HUES64 (cell line): ENCODE data around the gene TENM4.

ENCODE experiments used
- H3K27ac ChIP-seq: 2 replicates; pipeline ENCODE4 v1.7.0; 2013; ENCODE audit warnings: low read depth, low read length, inconsistent platforms
- H3K27me3 ChIP-seq: 2 replicates; pipeline ENCODE4 v1.6.1; 2013; ENCODE audit warnings: mild to moderate bottlenecking, low read length; ENCODE audit not compliant: insufficient read depth
- H3K36me3 ChIP-seq: 2 replicates; pipeline ENCODE4 v1.6.1; 2013; ENCODE audit warnings: mild to moderate bottlenecking, low read length; ENCODE audit not compliant: insufficient read depth
- H3K4me1 ChIP-seq: 2 replicates; pipeline ENCODE4 v1.6.1; 2013; ENCODE audit warnings: mild to moderate bottlenecking, low read length, moderate library complexity; ENCODE audit not compliant: insufficient read depth
- H3K4me3 ChIP-seq: 2 replicates; pipeline ENCODE4 v1.5.1; 2013; ENCODE audit warnings: mild to moderate bottlenecking, low read length, moderate library complexity
- H3K9ac ChIP-seq: 2 replicates; pipeline ENCODE4 v1.6.1; 2013; ENCODE audit warnings: mild to moderate bottlenecking, low read depth, low read length
- H3K9me3 ChIP-seq: 2 replicates; pipeline ENCODE4 v1.6.1; 2013; ENCODE audit warnings: low read depth, low read length; ENCODE audit not compliant: insufficient read depth
- WGBS: fragments of 150-250, 120-280 bp; methylation state at CpG from one replicate; pipeline ENCODE4 v1.1.7; 2013; ENCODE audit warnings: missing lambda C conversion rate; 5-methylcytosine and 5-hydroxymethylcytosine counted together

Gene TENM4

DNA sequence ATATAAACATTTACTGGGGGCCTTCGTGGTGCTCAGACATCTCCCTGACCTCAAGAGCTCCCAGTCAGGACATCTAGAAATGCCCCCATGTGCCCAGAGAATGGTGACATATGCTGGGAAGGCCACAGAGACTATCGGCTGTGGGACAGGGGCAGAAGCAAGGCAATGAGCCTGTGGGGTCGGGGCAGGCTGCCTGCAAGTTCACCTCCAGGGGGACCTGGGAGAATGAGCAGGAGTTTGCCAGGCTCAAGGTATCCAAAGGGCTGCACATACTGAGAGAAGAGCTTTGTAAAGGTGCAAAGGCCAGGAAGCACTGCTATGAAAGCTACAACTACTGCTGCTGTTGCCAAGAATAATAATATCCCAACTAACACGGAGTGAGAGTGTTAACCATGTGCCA, 233.9 kb downstream of the TENM4 start:
- H3K9me3 ChIP-seq, result no peaks in the 10 kb centered on the region
- 80% methylated on average over 3 of the region's 4 CpGs for WGBS
- H3K9ac ChIP-seq, result no peak overlapping the region
- no peak overlapping the region for H3K4me3 ChIP-seq
- no peaks in the 10 kb centered on the region for H3K36me3 ChIP-seq
- H3K27ac ChIP-seq, result no peak overlapping the region
- no peaks in the 10 kb centered on the region for H3K4me1 ChIP-seq
- H3K27me3 ChIP-seq, result no peaks in the 10 kb centered on the region

DNA sequence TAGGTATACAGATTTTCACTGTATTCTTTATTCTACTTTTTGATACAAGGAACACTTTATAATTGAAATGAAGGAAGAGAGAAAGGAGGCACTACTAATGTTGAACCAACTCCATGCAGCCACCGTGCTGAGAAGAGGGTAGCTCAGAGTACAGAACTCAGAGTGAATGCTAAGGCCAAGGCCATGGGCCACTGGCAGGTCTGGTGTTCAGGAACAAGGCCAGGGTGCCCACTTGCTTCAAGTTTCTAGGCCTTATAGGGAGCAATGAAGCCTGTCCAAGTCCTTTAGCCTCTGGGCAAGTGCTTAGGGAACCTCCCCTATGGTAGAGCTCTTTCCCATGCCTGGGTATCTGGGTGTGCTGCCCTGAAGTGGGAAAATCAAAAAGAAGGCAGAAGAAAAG, 235.0 kb downstream of the TENM4 start:
- Histone ChIP-seq H3K9ac (no peak overlapping the region), H3K9me3 (no peaks in the 10 kb centered on the region), H3K27ac (no peak overlapping the region), H3K27me3 (no peaks in the 10 kb centered on the region), H3K4me1 (no peaks in the 10 kb centered on the region), H3K4me3 (no peak overlapping the region), H3K36me3 (no peaks in the 10 kb centered on the region)
- WGBS, result 88% methylated on average over 1 of the region's 1 CpG

- Histone ChIP-seq H3K27me3 (no peaks in the 10 kb centered on the region), H3K4me1 (no peaks in the 10 kb centered on the region), H3K36me3 (no peaks in the 10 kb centered on the region), H3K27ac (no peak overlapping the region), H3K9me3 (no peaks in the 10 kb centered on the region), H3K4me3 (no peak overlapping the region), H3K9ac (no peak overlapping the region)
- WGBS, result 85% methylated on average over 3 of the region's 3 CpGs
Measured at GRCh38 chr11:79201677-79202347, 239.0 kb downstream of the TENM4 start.

GRCh38 chr11:79200398-79201070, 240.3 kb downstream of the TENM4 start:
- WGBS, result 90% methylated on average over 5 of the region's 5 CpGs
- no peak overlapping the region for H3K9ac ChIP-seq
- no peaks in the 10 kb centered on the region for H3K9me3 ChIP-seq
- no peak overlapping the region for H3K27ac ChIP-seq
- H3K4me1 ChIP-seq, result no peaks in the 10 kb centered on the region
- no peaks in the 10 kb centered on the region for H3K36me3 ChIP-seq
- H3K27me3 ChIP-seq, result no peaks in the 10 kb centered on the region
- H3K4me3 ChIP-seq, result no peak overlapping the region

DNA sequence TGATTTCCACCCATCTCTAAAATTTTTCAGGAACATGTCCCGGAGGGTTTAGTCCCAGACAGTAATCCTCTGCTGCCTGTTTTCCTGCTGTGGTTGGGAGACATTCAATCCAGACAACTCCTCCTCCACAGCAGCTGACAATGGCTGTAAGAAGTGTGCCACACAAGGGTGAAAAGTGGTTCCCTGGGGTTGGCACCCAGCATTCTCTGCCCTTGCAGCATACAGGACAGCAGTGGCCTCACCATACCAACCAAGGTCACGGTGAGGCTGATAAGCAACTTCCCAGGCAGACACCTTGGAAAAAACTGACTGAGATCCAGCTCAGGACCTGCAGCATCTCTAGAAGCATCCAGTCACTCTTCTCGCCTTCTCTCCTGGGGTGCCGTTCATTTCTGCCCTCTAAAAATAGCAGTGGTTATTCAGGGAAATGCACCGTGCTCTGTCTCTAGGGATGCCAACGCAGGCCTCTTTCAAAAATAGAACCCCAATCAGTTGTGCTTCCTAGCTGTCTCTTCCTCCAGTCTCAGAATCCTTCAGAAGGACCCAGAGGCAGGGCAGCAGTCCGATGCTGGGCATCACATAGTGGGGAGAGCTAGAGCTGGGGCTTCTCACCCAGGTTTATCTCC, 241.0 kb downstream of the TENM4 start:
- Histone ChIP-seq H3K4me3 (no peak overlapping the region), H3K4me1 (no peaks in the 10 kb centered on the region), H3K9me3 (no peaks in the 10 kb centered on the region), H3K27ac (no peak overlapping the region), H3K9ac (no peak overlapping the region), H3K36me3 (no peaks in the 10 kb centered on the region), H3K27me3 (no peaks in the 10 kb centered on the region)
- WGBS, result 94% methylated on average over 7 of the region's 7 CpGs

- Histone ChIP-seq H3K9ac (no peak overlapping the region), H3K4me3 (no peak overlapping the region), H3K9me3 (no peaks in the 10 kb centered on the region), H3K27me3 (no peaks in the 10 kb centered on the region), H3K4me1 (no peaks in the 10 kb centered on the region), H3K36me3 (no peaks in the 10 kb centered on the region), H3K27ac (no peak overlapping the region)
- 97% methylated on average over 3 of the region's 3 CpGs for WGBS
Measured at GRCh38 chr11:79198898-79199250, 242.0 kb downstream of the TENM4 start.

- H3K4me1 ChIP-seq, result no peaks in the 10 kb centered on the region
- H3K9ac ChIP-seq, result no peak overlapping the region
- H3K9me3 ChIP-seq, result no peaks in the 10 kb centered on the region
- no peaks in the 10 kb centered on the region for H3K36me3 ChIP-seq
- no peaks in the 10 kb centered on the region for H3K27me3 ChIP-seq
- WGBS, result 94% methylated on average over 7 of the region's 7 CpGs
- no peak overlapping the region for H3K4me3 ChIP-seq
- no peak overlapping the region for H3K27ac ChIP-seq
Measured at GRCh38 chr11:79198203-79198897, 242.5 kb downstream of the TENM4 start.

- Histone ChIP-seq H3K9me3 (no peaks in the 10 kb centered on the region), H3K27me3 (no peaks in the 10 kb centered on the region), H3K27ac (no peak overlapping the region), H3K4me1 (no peaks in the 10 kb centered on the region), H3K4me3 (no peak overlapping the region), H3K9ac (no peak overlapping the region), H3K36me3 (no peaks in the 10 kb centered on the region)
- 90% methylated on average over 4 of the region's 4 CpGs for WGBS
Measured at GRCh38 chr11:79196950-79197349, 243.9 kb downstream of the TENM4 start.

DNA sequence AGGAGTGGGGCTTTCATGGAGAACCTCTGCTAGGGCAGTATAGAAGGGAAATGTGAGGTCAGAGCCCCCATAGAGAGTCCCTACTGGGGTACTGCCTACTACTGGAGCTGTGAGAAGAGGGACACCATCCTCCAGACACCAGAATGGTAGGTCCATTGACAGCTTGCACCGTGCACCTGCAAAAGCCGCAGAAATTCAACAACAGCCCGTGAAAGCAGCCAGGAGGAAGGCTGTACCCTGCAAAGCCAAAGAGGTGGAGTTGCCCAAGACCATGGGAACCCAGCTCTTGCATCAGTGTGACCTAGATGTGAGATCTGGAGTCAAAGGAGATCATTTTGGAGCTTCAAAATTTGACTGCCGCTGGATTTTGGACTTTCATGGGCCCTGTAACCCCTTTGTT, 245.6 kb downstream of the TENM4 start:
- WGBS, result 97% methylated on average over 4 of the region's 4 CpGs
- H3K9ac ChIP-seq, result no peak overlapping the region
- H3K27ac ChIP-seq, result no peak overlapping the region
- no peaks in the 10 kb centered on the region for H3K4me1 ChIP-seq
- H3K36me3 ChIP-seq, result no peaks in the 10 kb centered on the region
- H3K4me3 ChIP-seq, result no peak overlapping the region
- H3K9me3 ChIP-seq, result no peaks in the 10 kb centered on the region
- no peaks in the 10 kb centered on the region for H3K27me3 ChIP-seq

DNA sequence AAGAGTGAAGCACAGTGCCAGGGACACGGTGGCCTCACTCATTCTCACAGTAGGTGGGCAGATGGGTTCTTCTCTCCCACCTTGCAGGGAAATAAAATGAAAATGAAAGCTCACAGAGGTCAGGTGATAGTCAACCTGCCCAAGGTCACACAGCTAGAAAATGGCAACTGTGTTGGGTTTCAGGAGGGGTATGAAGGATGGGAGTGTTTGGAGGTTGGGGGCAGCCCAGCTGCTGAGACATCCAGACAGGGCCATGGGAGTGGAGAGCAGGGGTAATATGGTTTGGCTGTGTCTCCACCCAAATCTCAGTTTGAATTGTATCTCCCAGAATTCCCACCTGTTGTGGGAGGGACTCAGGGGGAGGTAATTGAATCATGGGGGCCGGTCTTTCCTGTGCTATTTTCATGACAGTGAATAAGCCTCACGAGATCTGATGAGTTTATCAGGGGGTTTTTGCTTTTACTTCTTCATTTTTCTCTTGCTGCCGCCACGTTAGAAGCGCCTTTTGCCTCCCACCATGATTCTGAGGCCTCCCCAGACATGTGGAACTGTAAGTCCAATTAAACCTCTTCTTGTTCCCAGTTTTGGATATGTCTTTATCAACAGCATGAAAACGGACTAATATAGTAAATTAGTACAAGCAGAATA, 247.0 kb downstream of the TENM4 start:
- no peak overlapping the region for H3K27ac ChIP-seq
- H3K36me3 ChIP-seq, result no peaks in the 10 kb centered on the region
- H3K4me1 ChIP-seq, result no peaks in the 10 kb centered on the region
- H3K4me3 ChIP-seq, result no peak overlapping the region
- H3K9me3 ChIP-seq, result 0 out of 2 replicates have a peak, but pooled peaks cover 2% of the 10 kb centered on the region
- WGBS, result 97% methylated on average over 7 of the region's 7 CpGs
- no peak overlapping the region for H3K9ac ChIP-seq
- H3K27me3 ChIP-seq, result no peaks in the 10 kb centered on the region

DNA sequence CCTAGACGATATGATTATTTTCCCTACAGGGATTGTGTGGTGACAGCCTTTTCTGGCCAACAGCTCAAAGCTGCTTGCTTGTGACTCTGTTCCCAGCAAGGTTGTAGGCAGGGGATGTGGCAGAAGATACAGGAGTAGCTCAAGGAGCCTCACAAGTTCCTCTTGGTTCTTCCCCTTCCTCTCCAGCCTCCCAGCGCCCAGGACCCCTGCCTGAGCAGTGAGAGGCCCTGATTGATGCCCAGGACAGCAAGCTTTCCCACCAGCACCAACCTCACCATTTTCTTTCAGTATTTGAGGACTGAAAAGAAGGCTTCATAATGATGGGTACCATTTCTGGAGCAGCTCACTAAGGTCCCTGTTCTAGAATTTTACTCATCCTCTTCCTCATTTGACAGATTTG, 248.0 kb downstream of the TENM4 start:
- H3K9ac ChIP-seq, result no peak overlapping the region
- H3K36me3 ChIP-seq, result no peaks in the 10 kb centered on the region
- H3K4me1 ChIP-seq, result no peaks in the 10 kb centered on the region
- WGBS, result 75% methylated on average over 2 of the region's 2 CpGs
- no peaks in the 10 kb centered on the region for H3K27me3 ChIP-seq
- no peak overlapping the region for H3K4me3 ChIP-seq
- H3K9me3 ChIP-seq, result 0 out of 2 replicates have a peak, but pooled peaks cover 4% of the 10 kb centered on the region
- no peak overlapping the region for H3K27ac ChIP-seq
